HG03469 (cell line): ENCODE results near the gene AP2B1.
"Not testable (repeated sequence)": the region's sequence is repeated elsewhere in the genome, so short reads cannot be mapped to it uniquely, and the experiment has no call there.

Experiments used
- ATAC-seq: cut with Tn5 transposase; IDR thresholded peaks from one replicate; pipeline ENCODE4 v1.9.1; 2021; ENCODE audit warnings: mild to moderate bottlenecking, moderate library complexity, moderate number of reproducible peaks; ENCODE audit not compliant: unreplicated experiment

The AP2B1 gene

DNA sequence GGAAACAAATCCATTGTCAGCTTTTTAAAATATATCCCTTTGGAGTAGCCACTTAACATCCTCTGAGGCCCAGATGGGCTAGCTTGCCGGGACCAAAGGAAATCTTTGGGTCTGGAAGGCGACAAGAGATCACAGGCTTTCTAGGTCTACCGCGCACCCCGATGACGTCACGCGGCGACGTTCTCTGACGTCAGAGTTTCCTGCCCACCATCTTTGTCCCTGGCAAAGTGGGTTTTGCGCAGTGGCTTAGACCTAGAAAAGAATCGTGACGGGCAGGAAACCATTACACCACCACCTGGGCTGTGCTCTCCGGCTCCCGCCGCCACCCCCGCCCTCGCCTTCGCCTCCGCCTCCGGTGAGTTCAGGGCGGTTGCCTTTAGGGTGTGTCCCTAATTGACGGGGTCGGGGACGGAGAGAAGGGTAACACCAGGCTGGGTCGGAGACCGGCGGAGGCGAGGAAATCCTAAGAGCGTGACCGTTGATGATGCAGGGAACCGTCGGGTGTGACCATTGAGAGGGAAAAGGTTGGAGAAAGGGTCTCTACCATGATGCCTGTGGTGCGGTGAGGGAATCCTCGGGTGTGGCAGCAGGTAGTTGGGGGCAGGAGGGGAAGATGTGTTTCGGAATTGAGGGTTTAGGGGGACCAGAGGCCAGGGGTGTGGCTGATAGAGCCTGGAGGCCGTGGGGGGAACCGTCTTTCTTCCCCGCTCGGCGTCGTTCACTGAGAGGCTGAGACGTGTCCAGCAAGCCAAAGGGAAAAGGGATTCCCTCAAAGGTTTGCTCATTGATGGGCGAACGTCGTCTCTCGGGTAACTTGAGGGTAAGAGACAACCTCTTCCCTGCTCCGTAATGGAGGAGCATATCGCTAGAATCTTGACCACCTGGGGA is at the start of gene AP2B1:
TSS of gene AP2B1 (plus strand) at position 249 of the 888 bp plus-strand sequence. CDS start 6,709 bp downstream, outside the sequence.
- no peak for ATAC-seq

DNA sequence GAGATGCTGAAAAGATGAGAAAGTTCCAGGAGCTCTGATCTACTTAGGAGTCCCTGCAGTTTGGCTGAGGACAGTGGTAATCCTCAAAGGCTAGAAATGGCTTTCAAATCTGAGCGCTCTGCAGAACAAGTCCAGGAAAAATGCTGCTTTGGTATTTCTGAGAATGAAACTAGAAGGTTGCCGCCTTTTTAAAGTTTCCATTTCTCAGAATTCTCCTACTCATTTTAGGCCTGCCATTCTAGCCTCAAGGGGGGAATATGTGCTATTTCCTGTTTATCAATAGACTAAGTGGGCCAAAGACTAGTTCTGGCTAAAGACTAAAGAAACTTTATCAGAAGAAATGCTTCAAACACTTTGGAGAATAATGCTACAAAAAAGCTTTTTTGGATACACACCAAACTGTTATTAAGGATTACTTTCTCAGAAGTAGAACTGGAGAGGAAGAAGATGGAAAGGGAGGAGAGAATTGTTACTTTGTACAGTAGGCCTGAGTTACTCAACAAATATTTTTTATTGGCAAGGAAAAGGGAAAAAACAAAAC is 49.5 kb upstream of the AP2B1 start, which contains the start of gene SLFN12L:
TSS of gene SLFN12L (minus strand) at position 78 of the 541 bp plus-strand sequence. CDS start 15,314 bp downstream, outside the sequence.
- no peak for ATAC-seq

DNA sequence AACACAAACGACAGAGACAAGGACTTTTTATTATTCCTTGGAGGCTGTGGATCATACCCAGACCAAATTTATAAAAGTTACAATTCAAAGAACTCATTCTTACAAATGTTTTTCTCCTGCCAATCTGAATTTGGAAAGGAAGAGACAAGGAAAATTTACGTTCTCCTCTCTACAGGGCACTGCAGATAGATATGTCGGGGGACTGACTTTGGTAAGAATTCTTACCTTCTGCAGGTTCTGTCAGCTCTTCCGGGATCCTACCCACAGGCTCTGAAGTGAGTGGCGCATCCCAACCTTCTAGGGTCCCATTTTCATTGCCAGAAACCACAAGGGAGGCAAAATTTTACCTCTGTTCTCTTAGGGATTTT is 47.5 kb upstream of the AP2B1 start:
- no peak for ATAC-seq

DNA sequence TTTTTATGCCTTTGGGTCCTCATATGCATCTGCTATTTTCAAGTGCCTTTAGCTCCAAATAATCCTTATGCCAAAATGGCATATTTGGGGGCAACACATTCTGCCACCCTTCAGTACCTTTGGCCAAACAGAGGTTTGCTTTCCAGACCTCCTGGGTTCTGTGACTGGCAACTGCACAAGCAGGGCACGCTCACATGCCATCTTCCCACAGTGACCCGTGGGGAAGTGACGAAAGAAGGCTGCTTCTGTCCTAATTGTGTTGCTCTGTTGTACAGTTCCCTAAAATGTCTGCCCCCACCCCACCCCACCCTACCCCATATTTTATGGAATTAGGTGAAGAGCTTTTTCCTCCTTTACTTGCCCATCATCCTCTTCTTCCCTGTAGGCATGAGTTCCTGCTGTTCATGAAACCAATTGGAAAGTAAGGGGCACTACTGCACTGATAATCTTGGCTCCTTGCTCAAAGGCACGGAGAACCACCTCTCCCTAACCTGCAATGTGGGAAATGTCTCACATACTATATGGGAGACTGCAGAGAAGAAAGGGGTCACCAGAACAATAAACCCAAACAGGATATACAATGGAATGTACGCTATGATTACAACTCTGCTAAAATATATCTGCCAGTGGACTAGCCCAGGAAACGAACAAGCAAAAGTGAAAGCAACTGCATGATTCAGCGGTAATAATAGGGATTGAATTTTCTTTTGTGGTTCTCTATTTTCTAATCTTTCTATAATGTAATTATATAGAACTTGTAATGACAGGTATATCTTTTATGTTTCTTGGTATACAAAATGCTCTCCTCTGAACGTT is 46.3 kb upstream of the AP2B1 start:
- ATAC-seq: no peak

DNA sequence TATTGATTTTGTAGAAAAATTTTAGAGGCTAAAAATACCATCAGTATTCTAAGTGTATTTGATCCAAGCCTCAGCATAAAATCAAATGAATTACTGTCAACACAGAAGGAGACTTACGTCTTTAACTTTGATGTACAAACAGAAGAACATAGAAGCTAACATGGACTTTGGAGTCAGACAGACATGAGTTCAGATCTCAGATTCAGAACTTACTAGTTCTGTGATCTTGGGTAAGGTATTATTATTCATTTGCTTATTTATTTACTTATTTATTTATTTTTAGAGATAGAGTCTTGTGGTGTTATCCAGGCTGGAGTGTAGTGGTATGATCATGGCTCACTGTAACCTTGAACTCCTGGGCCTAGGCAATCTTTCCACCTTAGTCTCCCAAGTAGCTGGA is 45.7 kb upstream of the AP2B1 start:
- ATAC-seq: no peak

DNA sequence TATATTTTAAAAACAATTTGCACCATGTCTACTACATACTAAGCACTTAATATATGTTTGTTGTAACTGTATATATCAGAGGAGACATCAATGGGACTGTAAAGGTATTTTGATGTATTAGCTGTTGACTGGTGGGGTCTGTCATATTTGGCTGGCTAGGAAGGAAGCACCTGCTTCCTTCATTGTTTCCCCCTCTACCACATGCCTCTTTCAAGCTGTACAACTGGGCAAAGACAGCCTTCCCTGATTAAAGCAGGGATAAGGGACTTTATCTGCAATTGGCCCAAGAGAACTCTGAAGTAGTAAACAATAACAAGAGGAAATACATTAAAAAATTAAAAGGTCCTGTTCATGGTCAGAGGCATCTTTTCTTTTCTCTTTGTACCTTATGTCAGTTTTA is 44.1 kb upstream of the AP2B1 start:
- no peak for ATAC-seq

DNA sequence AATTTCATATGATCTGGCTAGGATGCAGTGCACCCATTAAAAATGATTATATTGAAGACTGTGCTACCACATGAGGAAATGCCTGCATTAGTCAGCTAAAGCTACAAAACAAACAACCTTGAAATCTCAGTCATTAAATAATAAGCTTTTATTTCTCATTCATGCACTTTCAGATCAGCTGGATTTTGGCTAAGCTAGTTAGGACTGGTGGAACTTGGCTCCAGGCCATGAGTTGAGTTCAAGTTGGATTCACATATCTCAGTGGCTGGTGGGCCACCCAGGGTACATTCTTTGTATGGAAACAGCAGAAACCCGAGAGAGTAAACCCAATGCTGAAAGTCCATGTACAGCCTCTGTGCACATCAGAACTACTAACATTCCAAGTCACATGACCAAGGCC is 43.3 kb upstream of the AP2B1 start:
- ATAC-seq: no peak

DNA sequence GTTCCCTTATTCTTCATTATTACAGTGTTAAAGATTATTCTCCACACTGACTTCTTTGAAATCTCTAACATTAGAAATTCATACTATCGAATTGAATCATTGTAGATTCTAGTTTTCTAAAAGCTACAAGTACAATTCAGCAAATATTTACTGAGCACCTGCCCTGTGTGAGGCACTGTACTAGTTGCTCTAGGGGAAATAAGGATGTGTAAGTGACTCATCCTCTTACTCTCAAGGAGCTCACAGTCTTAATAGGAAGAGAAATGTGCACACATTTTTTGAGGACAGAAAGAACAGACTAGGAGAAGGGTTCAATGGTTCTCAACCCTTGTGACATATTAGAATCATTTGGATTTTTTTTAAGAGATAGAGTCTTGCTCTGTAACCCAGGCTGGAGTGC is 42.0 kb upstream of the AP2B1 start:
- no peak for ATAC-seq

DNA sequence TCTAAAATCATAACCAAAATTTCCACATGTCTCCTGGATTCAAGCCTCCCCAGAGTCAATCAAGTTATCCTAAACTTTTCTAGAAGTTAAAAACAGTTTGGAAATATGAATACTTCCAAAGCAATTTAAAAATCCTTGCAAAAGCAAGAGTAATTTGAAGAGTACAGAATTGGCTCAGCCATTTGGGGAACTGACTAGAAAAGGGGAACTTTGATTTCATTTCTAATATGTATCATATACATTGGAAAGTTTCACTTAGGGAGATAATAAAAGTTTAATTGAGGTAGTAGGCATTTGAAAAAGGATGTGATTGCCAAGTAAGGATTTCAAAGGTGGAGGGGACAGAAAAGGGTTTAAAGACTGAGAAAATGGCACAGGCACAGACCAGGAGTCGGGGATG is 40.6 kb upstream of the AP2B1 start:
- no peak for ATAC-seq

DNA sequence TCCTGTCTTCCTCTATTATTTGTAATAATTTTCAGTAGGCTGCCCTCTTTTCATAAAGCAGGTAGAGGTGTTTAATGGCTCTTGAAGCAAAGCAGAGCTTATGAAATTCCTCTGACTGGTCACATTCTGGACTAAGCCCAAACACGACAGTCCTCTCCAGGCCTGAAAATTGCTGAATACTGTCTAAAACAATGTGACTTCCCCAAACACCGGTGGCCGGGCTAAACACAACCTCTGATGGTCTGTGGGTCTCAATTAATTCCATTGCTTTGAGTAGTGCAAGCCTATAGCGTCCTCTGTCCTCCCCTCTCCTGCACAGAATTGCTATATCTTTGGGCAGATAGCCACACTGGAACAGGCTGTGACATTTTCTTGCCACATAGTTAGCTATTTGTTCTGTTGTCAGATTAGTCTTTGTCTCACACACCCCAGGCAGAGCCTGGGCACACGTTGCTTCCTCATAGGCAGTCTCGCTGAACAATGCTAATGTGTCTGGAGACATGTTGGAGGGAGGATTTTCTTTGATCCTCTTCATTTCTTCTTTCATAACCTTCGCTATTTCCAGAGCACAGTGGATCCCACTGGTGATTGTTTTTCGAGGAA is 38.8 kb upstream of the AP2B1 start:
- no peak for ATAC-seq

DNA sequence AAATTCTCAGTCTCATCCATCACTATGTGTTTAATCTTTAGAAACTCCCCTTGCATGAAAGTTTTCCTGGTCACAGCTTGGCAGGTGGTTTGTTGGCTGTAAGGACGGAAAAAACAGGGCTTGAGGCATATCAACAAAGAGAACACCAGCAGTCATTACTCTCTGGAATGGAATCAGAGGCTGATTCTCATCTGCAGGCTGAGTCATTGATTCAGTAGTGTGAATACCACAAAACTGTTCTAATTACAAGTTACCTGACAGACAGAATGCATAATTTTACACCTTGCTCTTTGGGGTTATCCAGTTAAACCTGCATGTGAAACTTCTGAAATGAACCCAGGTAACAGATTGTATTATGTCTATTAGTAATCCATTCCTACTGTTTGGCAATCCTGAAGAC is 38.1 kb upstream of the AP2B1 start:
- no peak for ATAC-seq

DNA sequence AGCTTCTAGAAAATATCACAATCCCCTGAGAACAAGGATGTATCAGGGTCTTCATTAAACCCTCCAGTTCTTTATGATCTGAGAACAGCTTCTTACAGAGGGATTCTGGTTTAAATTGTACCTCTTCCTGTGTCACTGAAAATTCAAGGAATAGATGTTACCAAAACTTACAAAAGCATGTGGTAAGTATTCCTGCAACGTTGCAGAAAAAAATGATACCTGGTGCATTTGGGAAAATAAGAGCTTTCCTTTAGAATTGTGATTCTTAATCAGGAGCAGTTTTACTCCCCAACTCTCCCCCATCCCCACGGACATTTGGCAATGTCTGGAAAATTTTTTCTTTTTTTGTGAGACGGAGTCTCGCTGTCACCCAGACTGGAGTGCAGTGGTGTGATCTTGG is 33.8 kb upstream of the AP2B1 start:
- ATAC-seq: no peak

DNA sequence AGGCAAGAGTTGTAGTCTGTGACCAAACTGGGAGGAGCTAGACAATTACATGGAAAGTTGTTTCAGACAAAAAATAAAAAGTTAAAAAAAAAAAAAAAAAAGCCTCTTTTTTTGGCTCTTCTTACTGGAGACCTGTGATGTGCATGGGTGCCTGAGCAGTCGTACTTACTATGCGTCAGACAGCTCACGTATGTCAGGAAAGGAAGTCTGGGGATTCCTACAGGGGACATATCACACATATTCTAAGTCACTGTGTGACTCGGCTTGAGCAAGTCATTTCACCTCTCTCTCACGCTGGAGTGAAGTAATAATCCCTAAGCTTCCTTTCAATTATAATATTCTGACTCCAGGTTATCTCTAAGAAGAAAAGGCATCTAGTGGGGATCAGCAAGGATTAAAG is 32.5 kb upstream of the AP2B1 start:
- ATAC-seq: no peak

DNA sequence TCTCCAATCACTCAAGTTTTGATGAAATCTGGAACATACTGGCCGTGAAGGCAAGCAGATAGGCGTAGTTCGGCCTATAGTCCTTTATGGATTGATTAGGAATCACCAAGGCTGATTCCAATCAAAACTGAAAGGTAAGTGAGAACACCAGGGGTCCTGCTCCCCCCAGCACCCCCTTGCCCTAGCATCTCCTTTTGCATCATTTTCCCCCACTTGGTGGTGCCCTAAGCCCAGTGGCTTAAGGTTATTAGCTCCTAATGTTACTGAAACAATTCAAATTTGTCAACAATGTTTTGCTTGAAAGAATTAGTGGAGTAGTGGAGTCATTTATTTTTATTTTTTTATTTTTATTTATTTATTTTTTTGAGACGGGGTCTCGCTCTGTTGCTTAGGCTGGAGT is 31.4 kb upstream of the AP2B1 start:
- ATAC-seq: no peak

DNA sequence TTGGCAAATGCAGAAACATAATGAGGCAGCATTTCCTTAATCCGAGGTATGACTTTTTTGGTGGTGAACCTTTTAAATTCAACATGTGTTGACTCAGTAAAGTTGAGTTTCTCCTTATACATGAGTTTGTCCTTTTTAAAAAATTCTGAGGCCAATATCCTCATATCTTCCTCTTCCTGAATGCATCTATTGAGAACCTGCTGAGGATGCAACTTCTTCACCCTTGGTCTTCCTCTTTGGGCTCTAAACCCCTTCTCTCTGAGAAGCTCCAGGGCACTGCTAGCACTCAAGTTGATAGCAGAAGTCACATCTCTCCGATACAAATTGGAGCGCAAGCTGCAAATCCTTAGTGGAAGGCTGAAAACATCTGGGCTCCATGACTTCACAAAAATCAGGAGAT is 29.8 kb upstream of the AP2B1 start:
- no peak for ATAC-seq

DNA sequence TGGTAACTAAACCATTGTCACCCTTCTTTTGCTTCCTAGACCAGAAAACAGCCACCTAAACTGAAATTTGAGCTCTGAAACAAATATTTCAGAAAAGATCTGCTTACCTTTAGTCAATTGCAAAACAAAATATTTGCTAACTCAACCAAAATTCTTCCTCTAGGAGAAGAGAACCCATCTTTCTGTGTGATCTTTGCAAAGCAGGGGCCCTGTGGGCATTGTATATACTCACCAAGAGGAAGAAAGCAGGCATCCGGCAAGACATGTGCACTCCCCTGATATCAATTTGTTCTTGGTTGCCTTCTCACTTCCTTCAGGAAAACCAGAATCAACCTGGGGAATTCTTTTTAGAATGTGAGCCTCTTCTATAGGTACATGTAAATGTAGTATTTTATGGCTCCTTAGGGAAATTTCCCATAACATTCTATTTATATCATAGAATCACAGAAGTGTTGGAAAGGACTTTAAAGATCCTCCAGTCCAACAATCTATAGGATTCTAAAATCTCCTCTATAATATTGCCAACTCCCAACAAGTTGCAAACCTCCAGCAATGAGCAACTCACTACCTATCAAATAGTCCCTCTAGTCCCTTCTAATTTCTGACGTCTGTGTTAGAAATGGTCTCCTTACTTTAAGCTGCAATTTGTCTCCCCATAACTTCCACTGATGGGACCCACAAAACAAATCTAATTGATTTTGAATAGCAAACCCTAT is 27.5 kb upstream of the AP2B1 start:
- ATAC-seq: no peak

DNA sequence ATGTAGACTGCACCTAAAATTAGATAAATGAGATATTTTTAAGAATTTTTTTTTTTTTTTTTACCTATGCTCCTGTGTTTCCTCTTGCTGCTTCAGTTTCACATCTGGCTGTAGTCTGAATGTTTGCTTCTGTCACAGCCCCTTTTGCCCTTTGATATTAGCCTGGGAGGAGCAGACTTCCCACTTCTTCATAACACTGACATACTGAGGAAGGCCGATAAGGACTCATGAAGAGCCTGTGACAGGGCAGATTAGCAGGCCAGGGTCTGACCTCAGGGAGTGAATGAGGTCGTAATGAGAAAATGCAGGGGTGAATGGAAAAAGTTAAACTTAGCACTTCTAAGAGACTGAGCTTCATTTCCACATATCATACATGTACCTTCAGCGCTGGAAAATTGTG is 26.4 kb upstream of the AP2B1 start, which contains the start of gene SLFN14:
TSS of gene SLFN14 (minus strand) at position 117 of the 400 bp plus-strand sequence. CDS start 2,757 bp downstream, outside the sequence.
- ATAC-seq: no peak

DNA sequence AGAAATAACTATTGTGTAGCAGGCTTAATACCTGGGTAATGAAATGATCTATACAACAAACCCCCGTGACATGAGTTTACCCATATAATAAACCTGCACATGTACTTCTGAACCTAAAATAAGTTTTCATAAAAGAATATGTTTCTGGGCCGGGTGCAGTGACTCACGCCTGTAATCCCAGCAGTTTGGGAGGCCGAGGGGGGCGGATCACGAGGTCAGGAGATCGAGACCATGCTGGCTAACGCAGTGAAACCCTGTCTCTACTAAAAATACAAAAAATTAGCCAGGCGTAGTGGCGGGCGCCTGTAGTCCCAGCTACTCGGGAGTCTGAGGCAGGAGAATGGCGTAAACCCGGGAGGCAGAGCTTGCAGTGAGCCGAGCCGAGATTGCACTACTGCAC is 23.9 kb upstream of the AP2B1 start:
- ATAC-seq: not testable (repeated sequence)

DNA sequence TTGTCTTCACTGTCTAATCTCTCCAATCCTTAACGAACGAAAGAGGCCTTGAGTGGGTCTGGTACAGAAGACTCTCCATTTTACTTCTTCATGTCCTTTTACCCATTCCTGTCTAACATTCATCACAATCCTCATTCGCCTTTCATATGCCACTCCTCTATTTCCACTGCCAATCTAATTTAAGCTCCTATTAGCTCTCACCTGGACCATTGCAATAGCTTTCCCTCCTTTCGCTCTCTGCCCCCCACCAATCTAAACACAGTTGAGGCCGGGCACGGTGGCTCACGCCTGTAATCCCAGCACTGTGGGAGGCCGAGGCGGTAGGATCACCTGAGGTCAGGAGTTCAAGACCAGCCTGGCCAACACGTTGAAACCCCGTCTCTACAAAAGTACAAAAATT is 20.2 kb upstream of the AP2B1 start:
- no peak for ATAC-seq

DNA sequence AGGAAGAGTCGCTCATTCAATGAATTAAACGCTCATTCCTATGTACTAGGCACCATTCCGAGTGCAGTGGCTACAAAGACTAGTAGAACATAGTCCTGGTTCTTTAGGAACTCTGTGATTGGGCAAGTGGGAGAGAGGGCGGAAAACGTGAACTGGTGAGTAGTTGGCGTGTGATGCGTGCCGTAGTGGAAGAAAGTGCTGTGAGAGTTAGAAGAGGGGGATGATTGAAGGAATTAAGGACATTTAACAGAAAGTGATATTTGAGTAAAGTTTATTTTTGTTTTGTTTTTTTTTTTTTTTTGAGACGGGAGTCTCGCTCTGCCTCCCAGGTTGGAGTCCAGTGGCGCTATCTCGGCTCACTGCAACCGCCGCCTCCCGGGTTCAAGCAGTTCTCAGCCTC is 18.6 kb upstream of the AP2B1 start:
- ATAC-seq: no peak
